ENCODE data around the gene LDB2.

DNA sequence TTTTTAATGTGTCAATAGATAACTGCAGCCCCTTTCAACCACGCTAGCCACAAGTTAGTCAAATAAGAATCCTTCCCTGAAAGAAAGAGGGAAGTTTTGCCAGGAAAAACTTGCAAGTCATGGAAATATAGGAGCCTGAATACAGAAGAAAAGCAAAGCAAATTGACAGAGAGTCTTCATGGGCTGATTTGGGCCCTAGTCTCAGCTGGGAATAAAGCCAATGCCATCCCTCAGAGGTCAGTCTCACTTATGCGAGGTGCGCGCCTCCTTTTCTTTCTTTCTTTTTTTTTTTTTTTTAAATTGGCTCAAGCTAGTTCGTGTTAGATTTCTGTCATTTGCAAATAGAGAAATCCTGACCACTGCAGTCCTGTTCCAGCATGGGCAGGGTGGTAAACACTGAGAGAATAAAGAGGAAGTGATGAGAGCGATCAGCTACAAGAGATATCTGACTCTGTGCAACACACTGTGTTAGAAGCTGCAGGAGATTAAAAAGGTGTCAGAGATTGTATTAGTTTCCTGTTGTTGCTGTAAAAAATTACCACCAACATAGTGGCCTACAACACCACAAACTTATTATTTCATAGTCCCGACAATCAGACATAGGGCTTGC is 299.7 kb downstream of the LDB2 start:
- no peak for TF ChIP-seq RFX5 (IDR thresholded peaks at IDR 0.05; ENCODE audit: borderline replicate concordance, low read depth, low read length)
- TF ChIP-seq CBX8 (IDR thresholded peaks at IDR 0.05; ENCODE audit: borderline replicate concordance, low read depth, low read length) = no peak
- TF ChIP-seq, protein P1, sequence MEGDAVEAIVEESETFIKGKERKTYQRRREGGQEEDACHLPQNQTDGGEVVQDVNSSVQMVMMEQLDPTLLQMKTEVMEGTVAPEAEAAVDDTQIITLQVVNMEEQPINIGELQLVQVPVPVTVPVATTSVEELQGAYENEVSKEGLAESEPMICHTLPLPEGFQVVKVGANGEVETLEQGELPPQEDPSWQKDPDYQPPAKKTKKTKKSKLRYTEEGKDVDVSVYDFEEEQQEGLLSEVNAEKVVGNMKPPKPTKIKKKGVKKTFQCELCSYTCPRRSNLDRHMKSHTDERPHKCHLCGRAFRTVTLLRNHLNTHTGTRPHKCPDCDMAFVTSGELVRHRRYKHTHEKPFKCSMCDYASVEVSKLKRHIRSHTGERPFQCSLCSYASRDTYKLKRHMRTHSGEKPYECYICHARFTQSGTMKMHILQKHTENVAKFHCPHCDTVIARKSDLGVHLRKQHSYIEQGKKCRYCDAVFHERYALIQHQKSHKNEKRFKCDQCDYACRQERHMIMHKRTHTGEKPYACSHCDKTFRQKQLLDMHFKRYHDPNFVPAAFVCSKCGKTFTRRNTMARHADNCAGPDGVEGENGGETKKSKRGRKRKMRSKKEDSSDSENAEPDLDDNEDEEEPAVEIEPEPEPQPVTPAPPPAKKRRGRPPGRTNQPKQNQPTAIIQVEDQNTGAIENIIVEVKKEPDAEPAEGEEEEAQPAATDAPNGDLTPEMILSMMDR (IDR thresholded peaks at IDR 0.05; ENCODE audit: control extremely low read depth in 1 of 3, insufficient read depth in 1 of 3, low read depth in 1 of 3, low read length in 3 of 3) = no peak
- no peak for TF ChIP-seq KDM1A (IDR thresholded peaks at IDR 0.05; ENCODE audit: borderline replicate concordance, low read length)
- no peak for TF ChIP-seq YY1 (IDR thresholded peaks at IDR 0.05; ENCODE audit: low read depth, low read length)
- TF ChIP-seq, protein P2, sequence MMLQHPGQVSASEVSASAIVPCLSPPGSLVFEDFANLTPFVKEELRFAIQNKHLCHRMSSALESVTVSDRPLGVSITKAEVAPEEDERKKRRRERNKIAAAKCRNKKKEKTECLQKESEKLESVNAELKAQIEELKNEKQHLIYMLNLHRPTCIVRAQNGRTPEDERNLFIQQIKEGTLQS (IDR thresholded peaks at IDR 0.05; ENCODE audit: insufficient read depth, low read depth, low read length) = no peak
- TF ChIP-seq, protein P3, sequence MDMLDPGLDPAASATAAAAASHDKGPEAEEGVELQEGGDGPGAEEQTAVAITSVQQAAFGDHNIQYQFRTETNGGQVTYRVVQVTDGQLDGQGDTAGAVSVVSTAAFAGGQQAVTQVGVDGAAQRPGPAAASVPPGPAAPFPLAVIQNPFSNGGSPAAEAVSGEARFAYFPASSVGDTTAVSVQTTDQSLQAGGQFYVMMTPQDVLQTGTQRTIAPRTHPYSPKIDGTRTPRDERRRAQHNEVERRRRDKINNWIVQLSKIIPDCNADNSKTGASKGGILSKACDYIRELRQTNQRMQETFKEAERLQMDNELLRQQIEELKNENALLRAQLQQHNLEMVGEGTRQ (IDR thresholded peaks at IDR 0.05; ENCODE audit: low read length) = no peak
- no peak for TF ChIP-seq EZH2 (IDR thresholded peaks at IDR 0.05; ENCODE audit: low read depth, low read length, severe bottlenecking)
- no peak for TF ChIP-seq JUND (IDR thresholded peaks at IDR 0.05; ENCODE audit: low read length)

Measured in H1 (cell line).